HCT116 (cell line): ENCODE data around the gene RGMB. TPM values are rescaled to one million over a fixed set of nuclear protein-coding genes. Genes with fewer than 3 reads are reported as not detected.
A peak's percentile ranks its signal among the peaks of the same experiment; 100 is the strongest.

Experiments used
- ATAC-seq: fragments of 200-7000 bp; cut with Tn5 transposase; 2 replicates; pipeline ENCODE4 v1.9.1; 2020; ENCODE audit warnings: mild to moderate bottlenecking, moderate library complexity
- BruUV-seq: library from RNA; stranded (reverse); fragments of 400-500 nt; replicated peaks from 2 replicates; lab custom pipeline; 2021; lab: Mats Ljungman, UMichigan
- CTCF ChIA-PET: fragments of 300-600 bp; sonication (Branson Sonifier 250); formaldehyde crosslinking; loops from one replicate; lab custom pipeline; 2021; ENCODE audit warnings: antibody characterized with exemption; lab: Charles Lee
- POLR2A ChIA-PET: fragments of 300-600, 350-600 bp; sonication (Branson Sonifier 250); formaldehyde crosslinking; loops from one replicate; lab custom pipeline; 2021; ENCODE audit warnings: antibody characterized with exemption; lab: Charles Lee
- RAD21 ChIA-PET, 2 experiments: fragments of 300-600 bp; sonication (Branson Sonifier 250); formaldehyde crosslinking; loops; one replicate each; lab custom pipeline; 2023; ENCODE audit warnings: low total read pairs in 2 of 2; ENCODE audit not compliant: uncharacterized antibody in 2 of 2, unreplicated experiment in 2 of 2, low non-redundant PET in 1 of 2; lab: Charles Lee
- DNase-seq: peaks from one replicate; pipeline ENCODE4 v3.0.0-alpha.2; 2010; ENCODE audit warnings: low read depth, low spot score
- H2AFZ ChIP-seq: fragments of 200-600 bp; shearing (Covaris generic), sonication (generic); 2 replicates; pipeline ENCODE4 v1.6.1; 2017; ENCODE audit warnings: low read depth, mixed run types, mixed read lengths, antibody characterized with exemption, low read length; ENCODE audit not compliant: poor library complexity, severe bottlenecking
- H3K27ac ChIP-seq: 2 replicates; pipeline ENCODE4 v1.5.1; 2012; ENCODE audit warnings: low read depth, low read length
- H3K27me3 ChIP-seq: fragments of 200-600 bp; sonication (generic); 2 replicates; pipeline ENCODE4 v1.6.1; 2016; ENCODE audit warnings: mixed run types, low read length, mixed read lengths; ENCODE audit not compliant: insufficient read depth
- H3K36me3 ChIP-seq, 2 experiments: fragments of 200-500 bp in 1 of 2; fragments of 200-600 bp in 1 of 2; sonication (Bioruptor generic) in 1 of 2; sonication (generic) in 1 of 2; 2 replicates each; pipeline versions ENCODE4 v1.5.1 to v1.6.1; 2014 to 2016; ENCODE audit warnings: low read length in 2 of 2, inconsistent platforms in 1 of 2, mixed read lengths in 1 of 2, mixed run types in 1 of 2; ENCODE audit not compliant: insufficient read depth in 2 of 2, control insufficient read depth in 1 of 2
- H3K4me1 ChIP-seq, 2 experiments: fragments of 200-600 bp in 1 of 2; sonication (generic) in 1 of 2; 2 replicates each; pipeline versions ENCODE4 v1.5.1 to v1.6.1; 2012 to 2017; ENCODE audit warnings: low read length in 2 of 2, inconsistent platforms in 1 of 2, mild to moderate bottlenecking in 1 of 2, mixed read lengths in 1 of 2, mixed run types in 1 of 2, moderate library complexity in 1 of 2; ENCODE audit not compliant: insufficient read depth in 2 of 2, control insufficient read depth in 1 of 2
- H3K4me2 ChIP-seq: fragments of 200-600 bp; sonication (generic); 2 replicates; pipeline ENCODE4 v1.6.1; 2017; ENCODE audit warnings: mixed run types, low read length, mixed read lengths
- H3K4me3 ChIP-seq, 2 experiments: fragments of 200-600 bp in 1 of 2; sonication (generic) in 1 of 2; replicated peaks in 1 of 2; 2 replicates each; pipeline ENCODE4 v1.5.1; 2011 to 2016; ENCODE audit warnings: low read length in 2 of 2, control low read depth in 1 of 2, low read depth in 1 of 2, mild to moderate bottlenecking in 1 of 2, mixed read lengths in 1 of 2, mixed run types in 1 of 2
- H3K79me2 ChIP-seq: fragments of 200-600 bp; sonication (generic); 2 replicates; pipeline ENCODE4 v1.6.1; 2017; ENCODE audit warnings: mild to moderate bottlenecking, mixed run types, low read length, moderate library complexity, mixed read lengths; ENCODE audit not compliant: insufficient read depth
- H3K9ac ChIP-seq: fragments of 200-600 bp; sonication (generic); 2 replicates; pipeline ENCODE4 v1.6.1; 2016; ENCODE audit warnings: low read length, mixed read lengths
- H3K9me2 ChIP-seq: fragments of 200-600 bp; sonication (generic), shearing (Covaris generic); 2 replicates; pipeline ENCODE4 v1.6.1; 2017; ENCODE audit warnings: mixed run types, mild to moderate bottlenecking, moderate library complexity; ENCODE audit not compliant: insufficient read depth
- H3K9me3 ChIP-seq, 2 experiments: fragments of 200-500 bp in 1 of 2; fragments of 200-600 bp in 1 of 2; sonication (Bioruptor generic) in 1 of 2; sonication (generic) in 1 of 2; 2 replicates each; pipeline ENCODE4 v1.6.1; 2014 to 2017; ENCODE audit warnings: low read length in 2 of 2, mixed read lengths in 2 of 2, inconsistent platforms in 1 of 2, low read depth in 1 of 2, mild to moderate bottlenecking in 1 of 2, mixed run types in 1 of 2, moderate library complexity in 1 of 2; ENCODE audit not compliant: control insufficient read depth in 1 of 2, insufficient read depth in 1 of 2
- H4K20me1 ChIP-seq: fragments of 200-600 bp; sonication (generic), shearing (Covaris generic); 2 replicates; pipeline ENCODE4 v1.6.1; 2017; ENCODE audit warnings: mixed run types, mild to moderate bottlenecking, moderate library complexity; ENCODE audit not compliant: insufficient read depth
- CBX3 ChIP-seq: IDR thresholded peaks from 2 replicates; pipeline ENCODE4 v1.6.1; 2012; ENCODE audit warnings: low read depth
- CEBPB ChIP-seq: IDR thresholded peaks from 2 replicates; pipeline ENCODE4 v1.6.1; 2012; ENCODE audit warnings: low read depth
- CTCF ChIP-seq, 3 experiments: fragments of 200-600 bp in 1 of 3; sonication (generic) in 1 of 3; IDR thresholded peaks in 2 of 3; conservative IDR thresholded peaks in 1 of 3; 2 replicates each; pipeline ENCODE4 v1.5.1; 2012 to 2017; ENCODE audit warnings: low read depth in 2 of 3, low read length in 2 of 3, antibody characterized with exemption in 1 of 3, borderline replicate concordance in 1 of 3, control low read depth in 1 of 3, mild to moderate bottlenecking in 1 of 3, mixed read lengths in 1 of 3, mixed run types in 1 of 3, moderate library complexity in 1 of 3; ENCODE audit not compliant: insufficient read depth in 1 of 3
- ELF1 ChIP-seq: IDR thresholded peaks from 2 replicates; pipeline ENCODE4 v1.6.1; 2012; ENCODE audit warnings: low read depth, borderline replicate concordance
- EZH2 ChIP-seq: fragments of 200-600 bp; sonication (generic); IDR thresholded peaks from 2 replicates; pipeline ENCODE4 v1.6.1; 2017; ENCODE audit warnings: antibody characterized with exemption, mixed run types
- EZH2phosphoT487 ChIP-seq: fragments of 200-600 bp; IDR thresholded peaks from 2 replicates; pipeline ENCODE4 v1.6.1; 2018; ENCODE audit warnings: antibody characterized with exemption, borderline replicate concordance
- FOSL1 ChIP-seq: IDR thresholded peaks from 2 replicates; pipeline ENCODE4 v1.6.1; 2012; ENCODE audit warnings: low read depth
- MAX ChIP-seq: IDR thresholded peaks from 2 replicates; pipeline ENCODE4 v1.6.1; 2012
- POLR2A ChIP-seq: IDR thresholded peaks from 2 replicates; pipeline ENCODE4 v1.7.0; 2011; ENCODE audit warnings: borderline replicate concordance; ENCODE audit not compliant: insufficient read depth, insufficient read length; ENCODE audit errors: extremely low read depth
- POLR2AphosphoS5 ChIP-seq: IDR thresholded peaks from 2 replicates; pipeline ENCODE4 v1.6.1; 2011; ENCODE audit warnings: mild to moderate bottlenecking, low read depth, low read length, moderate library complexity
- RAD21 ChIP-seq: IDR thresholded peaks from 2 replicates; pipeline ENCODE4 v1.6.1; 2012; ENCODE audit warnings: low read depth, mild to moderate bottlenecking
- REST ChIP-seq: IDR thresholded peaks from 2 replicates; pipeline ENCODE4 v1.6.1; 2012; ENCODE audit warnings: low read depth
- SIN3A ChIP-seq: IDR thresholded peaks from 2 replicates; pipeline ENCODE4 v1.6.1; 2012; ENCODE audit warnings: low read depth
- SRF ChIP-seq: IDR thresholded peaks from 2 replicates; pipeline ENCODE4 v1.6.1; 2012; ENCODE audit warnings: low read depth
- YY1 ChIP-seq: IDR thresholded peaks from 2 replicates; pipeline ENCODE4 v1.6.1; 2011; ENCODE audit warnings: low read length, low read depth, moderate library complexity, mild to moderate bottlenecking; ENCODE audit not compliant: insufficient replicate concordance; ENCODE audit errors: extremely low read depth
- ZFX ChIP-seq: fragments of 450-650 bp; IDR thresholded peaks from 2 replicates; pipeline ENCODE4 v1.6.1; 2017
- intact Hi-C: fragments of 100-400 bp; cut with micrococcal nuclease; formaldehyde crosslinking; loops from 2 replicates; pipeline ENCODE4 v1.10.0; 2022
- total RNA-seq: library from RNA; stranded (reverse); gene quantifications from one replicate; pipeline ENCODE4 v1.2.1, GENCODE V29; 2021; ENCODE audit not compliant: unreplicated experiment

RGMB gene
- total RNA-seq, 1 experiment from 2014 or later, result 18.3 TPM

GRCh38 chr5:98769959-98770208 is 3.6 kb upstream of the RGMB start:
- peak overlapping the region; percentile 90 for H2AFZ ChIP-seq
- H4K20me1 ChIP-seq, result no peaks in the 10 kb centered on the region; the same call in 1 of the 2 replicates
- intact Hi-C loops, result loop anchor here (2.0 kb wide), 1 partner anchor 57 kb away; no protein-coding TSS in a partner anchor
- H3K4me1 ChIP-seq, result peaks cover 13 to 50% of the 10 kb centered on the region in 2 experiments
- no peaks in the 10 kb centered on the region for H3K36me3 ChIP-seq
- no peak for DNase-seq
- peak overlapping the region; percentile 96 for H3K4me2 ChIP-seq
- TF ChIP-seq CEBPB (no peak), POLR2A (no peak), YY1 (no peak), SRF (no peak), REST (no peak), FOSL1 (no peak), EZH2 (no peak), RAD21 (no peak), MAX (no peak), ELF1 (no peak), CTCF (IDR thresholded peaks at IDR 0.05 in 2 of 3, conservative IDR thresholded peaks at IDR 0.05 in 1 of 3; ENCODE audit: borderline replicate concordance in 1 of 3, insufficient read depth in 1 of 3, low read depth in 2 of 3, low read length in 2 of 3) (no peak), CBX3 (no peak), ZFX (no peak), EZH2phosphoT487 (no peak), SIN3A (no peak), POLR2AphosphoS5 (no peak)
- BruUV-seq, result no TSS peak
- no peaks in the 10 kb centered on the region for H3K9me3 ChIP-seq
- RAD21 ChIA-PET, result no interaction called here
- CTCF ChIA-PET, result interaction anchor here (0.6 to 2.9 kb wide), 8 partner anchors 8 to 1329 kb away, joined by 3 to 15 read pairs (median 4); no protein-coding TSS in a partner anchor
- peak overlapping the region; percentile 59 to 63 for H3K4me3 ChIP-seq
- H3K27ac ChIP-seq, result no peak overlapping the region
- POLR2A ChIA-PET, result no interaction called here
- peaks cover 6% of the 10 kb centered on the region; the same call in 1 of the 2 replicates for H3K27me3 ChIP-seq
- H3K9me2 ChIP-seq, result no peaks in the 10 kb centered on the region
- no peak for ATAC-seq
- H3K9ac ChIP-seq, result peak overlapping the region; percentile 27; the same call in 1 of the 2 replicates
- peaks cover 8% of the 10 kb centered on the region for H3K79me2 ChIP-seq
